ENCODE data around the gene AKAP12.

The AKAP12 gene

DNA sequence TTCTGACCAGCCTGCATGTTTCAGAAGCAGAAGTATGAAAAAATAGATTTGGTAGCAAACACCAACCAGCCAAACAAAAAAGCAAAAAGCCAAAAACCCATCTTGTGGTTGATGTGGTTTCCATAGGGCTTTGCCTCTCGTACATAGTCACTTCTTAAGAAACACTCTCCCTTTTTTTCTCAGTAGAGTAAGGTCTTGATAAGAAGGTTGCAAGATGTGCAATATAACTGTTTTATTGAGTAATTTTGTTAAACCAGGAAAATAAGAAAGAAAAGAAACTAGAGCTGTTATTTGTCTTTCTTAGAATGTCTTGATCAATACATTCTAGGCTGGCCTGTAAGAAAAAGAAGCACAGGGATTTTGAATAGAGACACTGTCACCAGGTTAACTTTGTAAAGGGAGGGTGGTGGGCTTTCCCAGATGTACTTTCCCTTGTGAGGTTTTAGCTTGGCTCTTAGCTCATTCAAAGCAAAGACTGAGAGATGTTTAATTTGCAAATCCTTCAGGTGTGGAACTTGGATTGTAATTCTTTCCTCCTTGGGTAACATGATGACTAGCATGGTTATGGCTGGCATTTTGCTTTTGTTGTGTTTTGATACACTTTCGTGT is 49.7 kb downstream of the AKAP12 start:
- TF ChIP-seq EGR1 (IDR thresholded peaks at IDR 0.05) (no peak), TAF1 (IDR thresholded peaks at IDR 0.05; ENCODE audit: low read depth) (no peak), FOXM1 (IDR thresholded peaks at IDR 0.05; ENCODE audit: borderline replicate concordance, low read depth) (no peak), NFIC (IDR thresholded peaks at IDR 0.05) (no peak)
- TF ChIP-seq, protein P1, sequence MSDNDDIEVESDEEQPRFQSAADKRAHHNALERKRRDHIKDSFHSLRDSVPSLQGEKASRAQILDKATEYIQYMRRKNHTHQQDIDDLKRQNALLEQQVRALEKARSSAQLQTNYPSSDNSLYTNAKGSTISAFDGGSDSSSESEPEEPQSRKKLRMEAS (IDR thresholded peaks at IDR 0.05): no peak
- TF ChIP-seq, protein P2, sequence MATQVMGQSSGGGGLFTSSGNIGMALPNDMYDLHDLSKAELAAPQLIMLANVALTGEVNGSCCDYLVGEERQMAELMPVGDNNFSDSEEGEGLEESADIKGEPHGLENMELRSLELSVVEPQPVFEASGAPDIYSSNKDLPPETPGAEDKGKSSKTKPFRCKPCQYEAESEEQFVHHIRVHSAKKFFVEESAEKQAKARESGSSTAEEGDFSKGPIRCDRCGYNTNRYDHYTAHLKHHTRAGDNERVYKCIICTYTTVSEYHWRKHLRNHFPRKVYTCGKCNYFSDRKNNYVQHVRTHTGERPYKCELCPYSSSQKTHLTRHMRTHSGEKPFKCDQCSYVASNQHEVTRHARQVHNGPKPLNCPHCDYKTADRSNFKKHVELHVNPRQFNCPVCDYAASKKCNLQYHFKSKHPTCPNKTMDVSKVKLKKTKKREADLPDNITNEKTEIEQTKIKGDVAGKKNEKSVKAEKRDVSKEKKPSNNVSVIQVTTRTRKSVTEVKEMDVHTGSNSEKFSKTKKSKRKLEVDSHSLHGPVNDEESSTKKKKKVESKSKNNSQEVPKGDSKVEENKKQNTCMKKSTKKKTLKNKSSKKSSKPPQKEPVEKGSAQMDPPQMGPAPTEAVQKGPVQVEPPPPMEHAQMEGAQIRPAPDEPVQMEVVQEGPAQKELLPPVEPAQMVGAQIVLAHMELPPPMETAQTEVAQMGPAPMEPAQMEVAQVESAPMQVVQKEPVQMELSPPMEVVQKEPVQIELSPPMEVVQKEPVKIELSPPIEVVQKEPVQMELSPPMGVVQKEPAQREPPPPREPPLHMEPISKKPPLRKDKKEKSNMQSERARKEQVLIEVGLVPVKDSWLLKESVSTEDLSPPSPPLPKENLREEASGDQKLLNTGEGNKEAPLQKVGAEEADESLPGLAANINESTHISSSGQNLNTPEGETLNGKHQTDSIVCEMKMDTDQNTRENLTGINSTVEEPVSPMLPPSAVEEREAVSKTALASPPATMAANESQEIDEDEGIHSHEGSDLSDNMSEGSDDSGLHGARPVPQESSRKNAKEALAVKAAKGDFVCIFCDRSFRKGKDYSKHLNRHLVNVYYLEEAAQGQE (IDR thresholded peaks at IDR 0.05; ENCODE audit: low read depth): no peak

GRCh38 chr6:151290877-151291721 is 51.3 kb downstream of the AKAP12 start:
- TF ChIP-seq YY1 (IDR thresholded peaks at IDR 0.05; ENCODE audit: low read depth): no peak
- TF ChIP-seq, protein P2 (IDR thresholded peaks at IDR 0.05; ENCODE audit: low read depth): no peak
- no peak for TF ChIP-seq NFIC (IDR thresholded peaks at IDR 0.05)
- no peak for TF ChIP-seq FOXM1 (IDR thresholded peaks at IDR 0.05; ENCODE audit: borderline replicate concordance, low read depth)
- no peak for TF ChIP-seq TEAD4 (IDR thresholded peaks at IDR 0.05)
- TF ChIP-seq TCF12 (IDR thresholded peaks at IDR 0.05; ENCODE audit: low read depth): no peak
- TF ChIP-seq, protein P1 (IDR thresholded peaks at IDR 0.05): no peak
- no peak for TF ChIP-seq CEBPB (IDR thresholded peaks at IDR 0.05)
- TF ChIP-seq EGR1 (IDR thresholded peaks at IDR 0.05): no peak
- TF ChIP-seq USF1 (IDR thresholded peaks at IDR 0.05): no peak
- TF ChIP-seq RAD21 (IDR thresholded peaks at IDR 0.05; ENCODE audit: low read depth): no peak
- TF ChIP-seq EP300 (IDR thresholded peaks at IDR 0.05; ENCODE audit: borderline replicate concordance): no peak
- no peak for TF ChIP-seq CREB1 (IDR thresholded peaks at IDR 0.05; ENCODE audit: low read depth)
- no peak for TF ChIP-seq TAF1 (IDR thresholded peaks at IDR 0.05; ENCODE audit: low read depth)
- TF ChIP-seq ZBTB7A (IDR thresholded peaks at IDR 0.05; ENCODE audit: low read depth): no peak

DNA sequence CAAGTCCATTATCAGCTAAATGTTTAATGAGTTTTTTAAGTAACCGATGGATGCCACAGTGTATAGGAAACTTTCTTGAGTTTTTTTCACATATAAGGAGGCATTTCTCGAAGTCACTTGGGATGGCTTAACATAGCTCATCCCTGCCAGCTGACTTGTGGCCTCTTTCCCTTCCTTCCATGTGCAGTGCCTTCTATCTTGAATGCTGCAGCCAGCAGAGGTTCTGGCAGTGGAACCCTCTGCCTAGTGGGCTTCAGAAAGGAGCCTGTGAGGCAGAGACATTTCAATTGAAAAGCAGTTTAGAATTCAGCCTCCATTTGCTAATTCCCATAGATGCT is 51.9 kb downstream of the AKAP12 start:
- TF ChIP-seq CREB1 (IDR thresholded peaks at IDR 0.05; ENCODE audit: low read depth): no peak
- TF ChIP-seq, protein P2 (IDR thresholded peaks at IDR 0.05; ENCODE audit: low read depth): no peak

- no peak for TF ChIP-seq USF1 (IDR thresholded peaks at IDR 0.05)
- TF ChIP-seq, protein P1 (IDR thresholded peaks at IDR 0.05): no peak
These were observed 53.4 kb downstream of the AKAP12 start for GRCh38 chr6:151292974-151293687.
